CD4-positive, alpha-beta T cell treated with Interleukin-4 for 1 hour (primary cell): ENCODE data around the gene NFIB.

Experiments
- DNase-seq, 2 donors: peaks; one replicate each; pipeline ENCODE4 v3.0.0-alpha.2; 2020 to 2022

NFIB gene

GRCh38 chr9:14209399-14210345, 104.3 kb downstream of the NFIB start:
- no peak for DNase-seq

GRCh38 chr9:14207352-14207995, 106.5 kb downstream of the NFIB start:
- no peak for DNase-seq

GRCh38 chr9:14205463-14205862, 108.5 kb downstream of the NFIB start:
- DNase-seq = no peak

- DNase-seq = no peak
These were observed 110.4 kb downstream of the NFIB start for GRCh38 chr9:14203356-14204056.

- no peak for DNase-seq
These were observed 115.0 kb downstream of the NFIB start for GRCh38 chr9:14198841-14199455.

DNA sequence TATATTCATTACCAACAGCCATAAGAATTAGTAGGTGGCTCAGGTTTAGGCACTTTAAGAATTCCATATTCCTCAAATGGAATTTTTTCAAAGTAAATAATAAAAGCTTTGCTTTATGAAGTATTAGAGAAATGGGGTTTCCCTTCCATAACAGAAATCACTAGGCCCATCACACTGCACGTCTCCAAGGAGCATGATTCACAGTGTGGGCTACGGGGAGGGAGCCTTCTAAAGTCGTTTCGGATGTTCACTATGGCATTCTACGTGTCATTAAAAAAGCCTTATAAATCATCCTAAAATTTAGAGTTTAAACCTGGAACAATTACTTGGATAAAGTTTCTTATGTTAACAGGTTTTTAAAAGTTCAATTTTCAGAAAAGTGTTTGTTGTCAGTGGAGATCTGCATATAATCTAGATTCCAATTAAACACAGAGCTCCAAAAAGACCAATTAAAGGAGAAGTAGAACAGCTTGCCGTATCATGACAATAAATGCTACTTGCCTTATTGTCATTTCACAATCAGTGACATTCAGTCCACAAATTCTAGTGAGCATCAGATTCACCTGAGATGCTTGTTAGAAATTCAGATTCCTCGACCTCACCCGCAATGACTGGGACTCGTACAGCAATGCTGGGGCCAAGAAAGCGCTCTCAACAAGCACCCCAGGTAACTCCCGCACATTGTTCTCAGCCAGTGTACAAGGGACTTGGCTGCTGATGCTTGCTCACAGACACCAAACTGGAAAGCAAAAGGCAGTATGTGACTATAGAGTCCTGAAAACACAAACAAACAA, 115.7 kb downstream of the NFIB start:
- no peak for DNase-seq

GRCh38 chr9:14197325-14197858, 116.5 kb downstream of the NFIB start:
- DNase-seq = no peak

- no peak for DNase-seq
These were observed 120.5 kb downstream of the NFIB start for GRCh38 chr9:14193328-14193990.

DNA sequence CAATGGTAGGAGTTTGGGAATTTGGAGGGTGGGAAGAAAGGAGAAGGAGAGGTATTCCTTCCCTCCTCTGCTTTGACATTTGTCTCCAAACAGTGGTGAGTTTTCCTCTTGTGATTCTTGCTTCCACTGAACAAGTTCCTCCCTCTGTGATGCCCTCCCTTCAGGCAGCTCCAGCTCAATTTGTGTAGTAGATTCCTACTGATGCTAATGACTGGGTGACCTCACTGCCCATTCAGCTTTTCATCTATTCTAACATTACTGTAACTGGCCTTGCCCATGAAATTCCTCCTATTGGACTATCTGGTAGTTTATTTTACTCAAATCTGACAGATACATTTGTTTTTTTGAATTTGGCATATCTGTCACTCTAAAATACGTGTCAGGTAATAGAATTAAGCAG, 121.4 kb downstream of the NFIB start:
- no peak for DNase-seq

DNA sequence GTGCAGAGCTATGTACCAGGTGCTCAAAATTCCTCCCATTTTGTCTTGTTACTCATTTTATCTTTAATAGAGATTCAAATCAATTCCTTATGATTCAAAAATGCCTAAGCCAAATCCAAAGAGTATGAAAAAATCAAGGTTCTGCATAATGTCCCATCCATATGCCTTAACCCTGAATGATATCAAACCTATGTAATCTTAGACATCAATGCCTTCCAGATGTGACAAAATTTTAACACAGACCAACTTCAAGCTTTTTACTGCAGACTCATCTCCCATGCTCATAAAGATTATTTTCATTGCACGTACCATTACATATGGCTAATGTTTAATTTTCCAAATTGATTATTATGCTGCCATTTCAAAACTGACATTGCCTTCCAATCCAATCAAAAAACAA, 122.4 kb downstream of the NFIB start:
- DNase-seq = no peak

- no peak for DNase-seq
These were observed 123.7 kb downstream of the NFIB start for GRCh38 chr9:14190240-14190639.

DNA sequence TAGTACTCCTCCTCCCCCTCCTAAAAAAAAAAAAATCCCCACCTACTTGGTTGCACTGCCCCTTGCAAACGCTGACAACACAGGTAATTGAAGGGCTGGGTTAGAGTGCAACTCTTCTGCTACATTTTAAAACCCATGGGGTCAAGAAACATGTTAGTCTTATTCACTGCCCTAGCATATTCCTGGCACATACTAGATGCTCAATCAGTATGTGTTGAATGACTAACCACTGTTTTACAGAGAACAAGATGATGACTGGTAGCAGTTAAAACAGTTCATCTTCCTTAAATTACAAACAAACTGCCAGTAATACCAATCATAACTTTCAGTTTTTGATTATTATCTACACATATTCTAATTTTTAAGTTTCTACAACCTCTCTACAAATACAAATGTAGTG, 124.4 kb downstream of the NFIB start:
- no peak for DNase-seq

DNA sequence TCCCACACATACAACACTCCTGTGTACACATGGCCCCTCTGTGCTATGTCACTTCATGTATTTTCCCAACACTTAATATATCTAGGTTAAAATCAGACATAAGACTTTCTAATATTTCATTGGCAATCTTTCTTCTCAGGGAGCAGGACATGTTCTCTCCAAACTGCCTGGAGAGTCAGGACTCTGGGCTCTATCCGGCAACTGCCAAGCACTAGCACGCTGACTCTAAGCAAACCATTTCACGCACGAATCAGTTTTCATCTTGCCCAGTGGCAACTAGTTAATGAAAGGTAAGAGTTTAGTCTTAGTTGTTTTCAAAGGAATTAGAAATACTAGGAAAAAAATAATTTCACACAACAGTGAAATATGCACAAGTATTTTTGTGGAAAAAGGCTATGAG, 124.8 kb downstream of the NFIB start:
- DNase-seq = no peak

DNA sequence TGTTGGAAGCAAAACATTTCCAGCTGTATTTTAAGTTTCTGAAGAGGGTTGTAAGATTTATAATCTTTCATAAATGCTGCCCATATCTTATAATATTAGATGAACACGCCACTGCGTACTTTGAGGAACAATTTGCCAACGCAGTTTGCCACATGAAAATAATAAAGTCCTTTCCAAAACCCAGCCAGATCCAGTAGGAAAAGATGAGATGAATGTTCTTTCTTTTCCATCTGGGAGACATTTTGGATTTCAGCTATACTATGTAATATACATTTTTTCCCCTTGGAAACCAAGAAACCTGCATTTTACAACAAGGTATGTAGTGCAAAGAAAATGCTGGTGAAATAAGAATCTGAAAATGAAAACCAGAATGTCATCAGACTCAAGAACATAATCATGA, 125.4 kb downstream of the NFIB start:
- no peak for DNase-seq

- DNase-seq = no peak
These were observed 125.9 kb downstream of the NFIB start for GRCh38 chr9:14188011-14188410.

GRCh38 chr9:14186096-14186495, 127.8 kb downstream of the NFIB start:
- no peak for DNase-seq

GRCh38 chr9:14185016-14185415, 128.9 kb downstream of the NFIB start:
- no peak for DNase-seq

DNA sequence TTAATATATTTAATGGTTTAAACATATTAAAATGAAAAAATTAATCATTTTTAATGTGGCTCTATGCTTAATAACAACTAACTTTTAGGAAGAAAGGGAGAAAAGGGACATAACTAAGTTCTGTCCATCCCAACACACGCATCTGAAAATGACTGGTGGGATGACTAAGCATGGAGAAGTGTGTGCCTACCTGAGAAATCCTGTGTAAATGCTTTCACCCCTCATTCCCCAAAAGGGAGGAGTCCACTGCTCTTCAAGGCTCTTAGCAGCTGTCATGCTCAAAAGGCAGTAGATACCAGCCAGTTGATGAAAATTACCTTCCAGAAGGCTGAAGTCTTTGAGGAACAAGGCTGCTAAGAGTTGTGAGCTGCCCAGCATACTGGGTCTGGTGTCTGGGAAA, 130.9 kb downstream of the NFIB start:
- no peak for DNase-seq

- no peak for DNase-seq
These were observed 132.9 kb downstream of the NFIB start for GRCh38 chr9:14180960-14181537.

DNA sequence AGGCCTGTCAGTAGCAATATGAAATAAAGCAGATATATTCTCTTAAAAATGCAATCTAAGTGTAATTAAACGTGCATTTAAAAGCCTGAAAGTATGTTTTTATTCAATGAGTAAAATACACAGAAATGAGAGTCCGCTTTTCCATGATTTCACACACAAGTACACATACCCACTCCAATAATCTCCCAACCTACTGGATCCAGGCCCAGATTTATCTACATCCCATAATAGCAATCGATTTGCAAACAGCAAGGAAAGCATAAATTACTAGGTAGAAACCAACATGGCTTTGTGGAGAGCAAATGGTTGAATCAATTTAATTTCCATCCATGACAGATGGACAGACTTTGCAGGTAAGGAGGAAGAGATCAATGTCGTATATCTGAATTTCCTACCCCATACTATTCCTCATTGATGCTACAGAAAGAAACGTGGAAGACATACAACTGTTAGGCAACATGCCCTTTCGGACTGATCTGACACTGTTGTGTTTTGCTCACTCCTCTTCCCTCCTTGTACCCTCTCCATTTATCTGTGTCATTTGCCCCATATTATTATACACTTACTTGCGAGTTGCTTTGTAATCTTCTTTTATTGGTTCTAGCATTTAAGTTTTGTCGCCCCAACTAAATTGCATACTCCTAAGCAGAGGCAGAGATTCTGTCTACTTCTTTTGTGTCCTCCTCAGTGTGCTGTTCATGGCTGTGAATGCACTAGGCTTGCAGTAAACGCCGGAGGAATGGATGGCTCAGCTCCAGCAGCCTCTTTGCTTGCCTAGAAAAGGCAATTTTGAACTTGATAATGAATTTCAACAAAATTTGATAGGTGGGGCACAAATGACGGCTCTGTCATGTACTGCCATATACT, 133.6 kb downstream of the NFIB start:
- no peak for DNase-seq
